GM19463 (cell line): ENCODE data around the gene ACTRT1.

Experiments used
- ATAC-seq: cut with Tn5 transposase; IDR thresholded peaks from one replicate; pipeline ENCODE4 v1.9.1; 2021; ENCODE audit warnings: mild to moderate bottlenecking, moderate library complexity; ENCODE audit not compliant: unreplicated experiment

ACTRT1 gene

GRCh38 chrX:128052303-128052702 lies at the start of gene ACTRT1:
Gene ACTRT1 (minus strand): TSS chrX:128052403. CDS start chrX:128052206, 197 bp downstream.
- ATAC-seq = no peak

- ATAC-seq = no peak
These were observed 26.3 kb upstream of the ACTRT1 start for GRCh38 chrX:128078545-128078944.

GRCh38 chrX:128057421-128057820 lies 5.2 kb upstream of the ACTRT1 start:
- ATAC-seq = no peak

GRCh38 chrX:128051526-128051925 lies 677 bp downstream of the ACTRT1 start:
- no peak for ATAC-seq

GRCh38 chrX:128035318-128035717 lies 16.9 kb downstream of the ACTRT1 start:
- ATAC-seq = no peak

GRCh38 chrX:128021566-128021965 lies 30.6 kb downstream of the ACTRT1 start:
- ATAC-seq = no peak

GRCh38 chrX:128020701-128021100 lies 31.5 kb downstream of the ACTRT1 start:
- no peak for ATAC-seq

- ATAC-seq = no peak
These were observed 33.0 kb downstream of the ACTRT1 start for GRCh38 chrX:128019218-128019617.

- ATAC-seq = no peak
These were observed 40.2 kb downstream of the ACTRT1 start for GRCh38 chrX:128012015-128012414.

- ATAC-seq = no peak
These were observed 44.3 kb downstream of the ACTRT1 start for GRCh38 chrX:128007882-128008281.
